COLO829 (cell line): ENCODE data around the gene SCCPDH.

Experiments used
- DNase-seq: peaks from one replicate; pipeline ENCODE4 v3.0.0; 2012; ENCODE audit warnings: low spot score

Gene SCCPDH

GRCh38 chr1:246750752-246751151 lies 26.5 kb downstream of the SCCPDH start:
- no peak for DNase-seq

- DNase-seq = peak; percentile 42
Observed at GRCh38 chr1:246753670-246754535, 29.7 kb downstream of the SCCPDH start.

GRCh38 chr1:246755419-246755818 lies 31.2 kb downstream of the SCCPDH start:
- no peak for DNase-seq

- no peak for DNase-seq
Observed at GRCh38 chr1:246760422-246761347, 36.5 kb downstream of the SCCPDH start.

- no peak for DNase-seq
Observed at GRCh38 chr1:246761396-246761795, 37.2 kb downstream of the SCCPDH start.

- DNase-seq = no peak
Observed at GRCh38 chr1:246765521-246765920, 41.3 kb downstream of the SCCPDH start.

GRCh38 chr1:246768403-246769020 lies 44.3 kb downstream of the SCCPDH start:
- no peak for DNase-seq

- no peak for DNase-seq
Observed at GRCh38 chr1:246769306-246769705, 45.1 kb downstream of the SCCPDH start.

GRCh38 chr1:246771366-246771765 lies 47.2 kb downstream of the SCCPDH start:
- no peak for DNase-seq

- no peak for DNase-seq
Observed at GRCh38 chr1:246772686-246773085, 48.5 kb downstream of the SCCPDH start.

GRCh38 chr1:246773213-246773641 lies 49.0 kb downstream of the SCCPDH start:
- no peak for DNase-seq

- no peak for DNase-seq
Observed at GRCh38 chr1:246775531-246776385, 51.5 kb downstream of the SCCPDH start.

GRCh38 chr1:246776923-246777322 lies 52.7 kb downstream of the SCCPDH start:
- no peak for DNase-seq

GRCh38 chr1:246778663-246779062 lies 54.5 kb downstream of the SCCPDH start:
- no peak for DNase-seq

GRCh38 chr1:246779561-246780175 lies 55.5 kb downstream of the SCCPDH start:
- DNase-seq = no peak

- DNase-seq = no peak
Observed at GRCh38 chr1:246780264-246780663, 56.1 kb downstream of the SCCPDH start.

- DNase-seq = no peak
Observed at GRCh38 chr1:246781212-246781611, 57.0 kb downstream of the SCCPDH start.

- DNase-seq = no peak
Observed at GRCh38 chr1:246782120-246782900, 58.1 kb downstream of the SCCPDH start.

GRCh38 chr1:246784621-246785493 lies 60.6 kb downstream of the SCCPDH start:
- DNase-seq = no peak
